A549 (cell line): ENCODE data around the gene MT1F. TPM values are rescaled to one million over a fixed set of nuclear protein-coding genes. Genes with fewer than 3 reads are reported as not detected.

Experiments
- ATAC-seq, 2 experiments: fragments of 200-7000 bp in 1 of 2; fragments of >200 bp in 1 of 2; cut with Nextera tagmentation in 1 of 2; cut with Tn5 transposase in 1 of 2; 3 replicates each; pipeline versions ENCODE4 v1.8.0 to v1.9.1; 2018 to 2020; ENCODE audit warnings: mild to moderate bottlenecking in 1 of 2, moderate library complexity in 1 of 2
- CTCF ChIA-PET: fragments of 300-600 bp; sonication (Branson Sonifier 250); formaldehyde crosslinking; extraction: SDS; loops from one replicate; lab custom pipeline; 2021; ENCODE audit warnings: antibody characterized with exemption, inconsistent platforms; lab: Yijun Ruan, JAX
- POLR2A ChIA-PET: fragments of 350-600 bp; formaldehyde crosslinking; extraction: SDS; loops from one replicate; lab custom pipeline; 2021; ENCODE audit warnings: antibody characterized with exemption, inconsistent platforms; lab: Yijun Ruan, JAX
- DNase-seq, 2 experiments: peaks; one replicate each; pipeline versions ENCODE4 v3.0.0 to v3.0.0-alpha.2; 2011 to 2016; ENCODE audit warnings: low read depth in 1 of 2, low spot score in 1 of 2
- FAIRE-seq: peaks from 2 replicates; lab custom pipeline; 2011; peaks lifted over from hg19 to GRCh38; lab: Jason Lieb, UNC
- H3K27ac ChIP-seq, 2 experiments: fragments of >200 bp; sonication (Bioruptor Twin); formaldehyde crosslinking; 3 replicates each; pipeline ENCODE4 v1.5.1; 2016 to 2017
- H3K4me1 ChIP-seq: fragments of >200 bp; sonication (Bioruptor Twin); formaldehyde crosslinking; 3 replicates; pipeline ENCODE4 v1.6.1; 2016
- H3K4me2 ChIP-seq: fragments of >200 bp; sonication (Bioruptor Twin); formaldehyde crosslinking; 3 replicates; pipeline ENCODE4 v1.6.1; 2016
- H3K4me3 ChIP-seq: fragments of >200 bp; sonication (Bioruptor Twin); formaldehyde crosslinking; 3 replicates; pipeline ENCODE4 v1.5.1; 2016
- H3K9me3 ChIP-seq: fragments of >200 bp; sonication (Bioruptor Twin); formaldehyde crosslinking; 3 replicates; pipeline ENCODE4 v1.6.1; 2016
- BHLHE40 ChIP-seq: IDR thresholded peaks from 2 replicates; pipeline ENCODE4 v1.6.1; 2012; ENCODE audit warnings: low read depth, low read length, inconsistent platforms
- CHD2 ChIP-seq: fragments of 150-350 bp; IDR thresholded peaks from 2 replicates; pipeline ENCODE4 v1.6.1; 2014; ENCODE audit warnings: low read length; ENCODE audit not compliant: partially characterized antibody
- EHF ChIP-seq: fragments of 250-450 bp; sonication (Bioruptor Pico); IDR thresholded peaks from 2 replicates; pipeline ENCODE4 v1.5.0; 2020; ENCODE audit warnings: mild to moderate bottlenecking
- EP300 ChIP-seq, 2 experiments: fragments of >200 bp; sonication (Bioruptor Twin); formaldehyde crosslinking; IDR thresholded peaks; 2 replicates in 1 of 2; 3 replicates in 1 of 2; pipeline ENCODE4 v1.6.1; 2016 to 2017
- FOSB ChIP-seq: fragments of 250-450 bp; sonication (Bioruptor Pico); IDR thresholded peaks from 2 replicates; pipeline ENCODE4 v1.5.0; 2020; ENCODE audit warnings: mild to moderate bottlenecking, moderate library complexity
- FOXS1 ChIP-seq: fragments of 250-450 bp; sonication (Bioruptor Pico); IDR thresholded peaks from 2 replicates; pipeline ENCODE4 v1.5.0; 2020; ENCODE audit warnings: mild to moderate bottlenecking, moderate library complexity
- GATA3 ChIP-seq: IDR thresholded peaks from 2 replicates; pipeline ENCODE4 v1.6.1; 2012; ENCODE audit warnings: borderline replicate concordance
- HES2 ChIP-seq: fragments of >200 bp; sonication (Bioruptor Twin); formaldehyde crosslinking; IDR thresholded peaks from 2 replicates; pipeline ENCODE4 v1.6.1; 2016
- HEYL ChIP-seq: fragments of 250-450 bp; sonication (Bioruptor Pico); IDR thresholded peaks from 2 replicates; pipeline ENCODE4 v1.8.0; 2021; ENCODE audit warnings: mild to moderate bottlenecking, moderate library complexity
- HMGXB4 ChIP-seq: fragments of 250-450 bp; sonication (Bioruptor Pico); IDR thresholded peaks from 2 replicates; pipeline ENCODE4 v1.5.0; 2021; ENCODE audit warnings: mild to moderate bottlenecking, moderate library complexity, borderline replicate concordance
- MAFK ChIP-seq: fragments of 450-650 bp; IDR thresholded peaks from 2 replicates; pipeline ENCODE4 v1.6.1; 2014; ENCODE audit not compliant: partially characterized antibody
- MYC ChIP-seq: IDR thresholded peaks from 2 replicates; pipeline ENCODE4 v1.6.1; 2012; ENCODE audit warnings: mild to moderate bottlenecking, inconsistent platforms, low read length, improper control_type of control experiment, borderline replicate concordance
- PBX3 ChIP-seq: IDR thresholded peaks from 2 replicates; pipeline ENCODE4 v1.6.1; 2012
- POLR2A ChIP-seq: IDR thresholded peaks from 2 replicates; pipeline ENCODE4 v1.6.1; 2012; ENCODE audit warnings: mild to moderate bottlenecking, low read length
- POLR2AphosphoS2 ChIP-seq: conservative IDR thresholded peaks from 2 replicates; pipeline ENCODE4 v1.6.1; 2012; ENCODE audit warnings: low read length, improper control_type of control experiment, inconsistent platforms
- RAD21 ChIP-seq, 2 experiments: fragments of >200 bp in 1 of 2; sonication (Bioruptor Twin) in 1 of 2; formaldehyde crosslinking in 1 of 2; IDR thresholded peaks in 1 of 2; conservative IDR thresholded peaks in 1 of 2; 2 replicates in 1 of 2; 3 replicates in 1 of 2; pipeline ENCODE4 v1.6.1; 2012 to 2018; ENCODE audit warnings: inconsistent platforms in 1 of 2
- RARB ChIP-seq: fragments of 250-450 bp; sonication (Bioruptor Pico); IDR thresholded peaks from 2 replicates; pipeline ENCODE4 v1.8.0; 2021; ENCODE audit warnings: mild to moderate bottlenecking, moderate library complexity
- RCOR1 ChIP-seq: fragments of 150-350 bp; IDR thresholded peaks from 2 replicates; pipeline ENCODE4 v1.6.1; 2014; ENCODE audit warnings: antibody characterized with exemption, low read length, low read depth
- SMC3 ChIP-seq: fragments of >200 bp; sonication (Bioruptor Twin); formaldehyde crosslinking; IDR thresholded peaks from 3 replicates; pipeline ENCODE4 v1.6.1; 2018; ENCODE audit warnings: inconsistent platforms
- TFCP2L1 ChIP-seq: fragments of 250-450 bp; sonication (Bioruptor Pico); IDR thresholded peaks from 2 replicates; pipeline ENCODE4 v1.5.0; 2021; ENCODE audit warnings: mild to moderate bottlenecking
- TP53 ChIP-seq: fragments of 250-450 bp; sonication (Bioruptor Pico); IDR thresholded peaks from 2 replicates; pipeline ENCODE4 v1.5.0; 2021; ENCODE audit warnings: mild to moderate bottlenecking, moderate library complexity
- USF2 ChIP-seq: fragments of 450-650 bp; IDR thresholded peaks from 2 replicates; pipeline ENCODE4 v1.6.1; 2014; ENCODE audit warnings: antibody characterized with exemption
- ZFP36 ChIP-seq: fragments of 450-650 bp; IDR thresholded peaks from 2 replicates; pipeline ENCODE4 v1.6.1; 2014; ENCODE audit warnings: borderline replicate concordance; ENCODE audit not compliant: partially characterized antibody
- ZSCAN20 ChIP-seq: fragments of 250-450 bp; sonication (Bioruptor Pico); IDR thresholded peaks from 2 replicates; pipeline ENCODE4 v1.8.0; 2022; ENCODE audit warnings: mild to moderate bottlenecking, moderate library complexity
- WGBS: methylation state at CpG from one replicate; pipeline ENCODE4 v1.1.6; 2017; ENCODE audit errors: missing lambda C conversion rate; 5-methylcytosine and 5-hydroxymethylcytosine counted together
- polyA plus RNA-seq, 4 experiments: library from polyadenylated mRNA; depleted of rRNA in 3 of 4; stranded (reverse); fragments of >200 nt; fragmentation: RNase III in 1 of 4; extraction: RNeasy Plus Mini Kit Qiagen cat#74134 plus additional on column Dnase treatment in 1 of 4; gene quantifications; 2 replicates in 3 of 4; 3 replicates in 1 of 4; pipeline ENCODE4 v1.2.3, GENCODE V29; 2011 to 2017

The MT1F gene
- polyA plus RNA-seq, 2 of the 4 experiments (the other 2 are of a cell fraction): 4.1 to 11.3 TPM

GRCh38 chr16:56645311-56645710, 12.4 kb upstream of the MT1F start:
- WGBS: 82% methylated on average over 1 of the region's 1 CpG
- CTCF ChIA-PET: interaction anchor here (0.6 to 25.6 kb wide), 2 partner anchors 36 to 57 kb away, joined by 3 to 340 read pairs; partner anchors contain the start of gene MT2A
- POLR2A ChIA-PET: no interaction called here
- ATAC-seq: no peak
- TF ChIP-seq BHLHE40: no peak
- TF ChIP-seq MAFK: no peak
- no peak for TF ChIP-seq USF2
- no peak for TF ChIP-seq HEYL (CRISPR knock-in tag)
- Histone ChIP-seq H3K4me3 (no peak overlapping the region), H3K27ac (no peak overlapping the region), H3K4me1 (peaks cover 16% of the 10 kb centered on the region), H3K9me3 (no peaks in the 10 kb centered on the region), H3K4me2 (no peak overlapping the region)
- FAIRE-seq: no peak
- DNase-seq: no peak

- TF ChIP-seq TP53 (CRISPR knock-in tag): no peak
- TF ChIP-seq EP300 (IDR thresholded peaks at IDR 0.05): no peak
- no peak for TF ChIP-seq FOSB (CRISPR knock-in tag)
- TF ChIP-seq MYC: no peak
- TF ChIP-seq POLR2A: no peak
- no peak for TF ChIP-seq SMC3
- TF ChIP-seq ZSCAN20: no peak
- TF ChIP-seq TFCP2L1 (CRISPR knock-in tag): no peak
- no peak for TF ChIP-seq EHF (CRISPR knock-in tag)
- Histone ChIP-seq H3K27ac (no peak overlapping the region), H3K4me3 (no peak overlapping the region), H3K4me2 (no peak overlapping the region), H3K4me1 (peaks cover 16% of the 10 kb centered on the region), H3K9me3 (no peaks in the 10 kb centered on the region)
- DNase-seq: no peak
- ChIA-PET POLR2A (no interaction called here), CTCF (interaction anchor here (0.6 to 25.6 kb wide), 5 partner anchors 10 to 133 kb away, joined by 3 to 340 read pairs (median 4); partner anchors contain the start of gene MT2A)
- no peak for ATAC-seq
- no peak for FAIRE-seq
- 0% methylated on average over 1 of the region's 1 CpG for WGBS
Measured at GRCh38 chr16:56645838-56646237, 11.9 kb upstream of the MT1F start.

GRCh38 chr16:56647641-56648431, 9.9 kb upstream of the MT1F start:
- ChIA-PET POLR2A (no interaction called here), CTCF (interaction anchor here (1.5 to 25.6 kb wide), 2 partner anchors 38 to 54 kb away, joined by 3 to 340 read pairs; partner anchors contain the start of gene MT2A)
- peaks cover 16% of the 10 kb centered on the region for H3K4me1 ChIP-seq
- H3K27ac ChIP-seq: no peak overlapping the region
- no peaks in the 10 kb centered on the region for H3K9me3 ChIP-seq
- TF ChIP-seq HMGXB4 (CRISPR knock-in tag) (no peak), ZFP36 (no peak), HES2 (no peak), EP300 (IDR thresholded peaks at IDR 0.05) (no peak), GATA3 (no peak), USF2 (no peak), TP53 (CRISPR knock-in tag) (no peak), CHD2 (no peak), FOXS1 (CRISPR knock-in tag) (no peak), POLR2AphosphoS2 (no peak), FOSB (CRISPR knock-in tag) (no peak), PBX3 (no peak), RARB (CRISPR knock-in tag) (no peak), RAD21 (conservative IDR thresholded peaks at IDR 0.05 in 1 of 2, IDR thresholded peaks at IDR 0.05 in 1 of 2) (no peak), RCOR1 (no peak)
- WGBS: 76% methylated on average over 32 of the region's 33 CpGs
- H3K4me2 ChIP-seq: no peak overlapping the region
- no peak overlapping the region for H3K4me3 ChIP-seq
- FAIRE-seq (no peak), ATAC-seq (no peak), DNase-seq (no peak)
